Right lobe of liver (tissue), 6 donors: ENCODE measurements around the gene ZBTB14. TPM values are rescaled to one million over a fixed set of nuclear protein-coding genes. Genes with fewer than 3 reads are reported as not detected.

Experiments
- ATAC-seq, 4 donors: fragments of 200-7000 bp; cut with Tn5 transposase; one replicate each; pipeline ENCODE4 v1.9.1; 2020; ENCODE audit warnings: mild to moderate bottlenecking in 4 of 4, moderate library complexity in 4 of 4
- DNase-seq, 3 donors: peaks; one replicate each; pipeline ENCODE4 v3.0.0-alpha.2; 2020
- H3K27ac ChIP-seq, 3 donors: fragments of 200-600 bp; one replicate each; pipeline ENCODE4 v1.8.0; 2022
- H3K27me3 ChIP-seq, 2 donors: fragments of 200-600 bp; one replicate each; pipeline ENCODE4 v1.8.0; 2022
- H3K36me3 ChIP-seq, 4 donors: fragments of 200-600 bp; sonication (generic) in 1 of 4; one replicate each; pipeline versions ENCODE4 v1.5.1 to v1.8.0; 2017 to 2022; ENCODE audit warnings: control low read depth in 1 of 4
- H3K4me1 ChIP-seq, 4 donors: fragments of 200-600 bp; sonication (generic) in 1 of 4; one replicate each; pipeline versions ENCODE4 v1.5.1 to v1.8.0; 2017 to 2022; ENCODE audit warnings: control low read depth in 1 of 4
- H3K4me3 ChIP-seq, 3 donors: fragments of 200-600 bp; one replicate each; pipeline ENCODE4 v1.8.0; 2022
- H3K9me3 ChIP-seq, 4 donors: fragments of 200-600 bp; sonication (generic) in 1 of 4; one replicate each; pipeline versions ENCODE4 v1.5.1 to v1.8.0; 2017 to 2022; ENCODE audit warnings: control low read depth in 1 of 4
- POLR2A ChIP-seq: fragments of 450-650 bp; IDR thresholded peaks from one replicate; pipeline ENCODE4 v1.6.1; 2017; ENCODE audit warnings: antibody characterized with exemption, mild to moderate bottlenecking
- WGBS: methylation state at CpG from one replicate; pipeline ENCODE4 v1.1.6; 2018; ENCODE audit warnings: low coverage, low lambda C conversion rate; ENCODE audit not compliant: insufficient coverage; ENCODE audit errors: missing lambda C conversion rate; 5-methylcytosine and 5-hydroxymethylcytosine counted together
- intact Hi-C, 2 donors: fragments of 100-400 bp; cut with DNase I; formaldehyde crosslinking; loops; one replicate each; pipeline versions ENCODE4 v1.11.2 to v1.14.1; 2022
- total RNA-seq, 6 experiments: library from RNA; depleted of rRNA in 2 of 6; stranded (reverse); fragments of >200 nt in 2 of 6; fragmentation: NEBNext Ultra II Directional in 3 of 6; extraction: Animal tissue kit (Norgen Biotek cat#: 25700) in 3 of 6; gene quantifications; one replicate each; pipeline versions ENCODE4 v1.1.0 to v1.2.4, GENCODE V29; 2016 to 2023
- TF ChIP-seq, protein P1 (sequence below), 4 donors: fragments of 200-600 bp in 3 of 4; fragments of 450-650 bp in 1 of 4; IDR thresholded peaks; one replicate each; pipeline versions ENCODE4 v1.5.1 to v1.8.0; 2016 to 2022; ENCODE audit warnings: antibody characterized with exemption in 4 of 4, mild to moderate bottlenecking in 2 of 4
- donor health status: DM: no; HTN: yes; CAD: no.
- donor health status: DM: no; HTN: no; CAD: no.
- donor health status: DM: no; HTN: no; CAD: no.
- donor health status: DM: no; HTN: yes; CAD: no.
- donor health status: DM: no; HTN: yes; CAD: no.

ZBTB14 gene
- total RNA-seq, 6 experiments from 2014 or later, result 4.3 to 7.2 (median 5.9) TPM

DNA sequence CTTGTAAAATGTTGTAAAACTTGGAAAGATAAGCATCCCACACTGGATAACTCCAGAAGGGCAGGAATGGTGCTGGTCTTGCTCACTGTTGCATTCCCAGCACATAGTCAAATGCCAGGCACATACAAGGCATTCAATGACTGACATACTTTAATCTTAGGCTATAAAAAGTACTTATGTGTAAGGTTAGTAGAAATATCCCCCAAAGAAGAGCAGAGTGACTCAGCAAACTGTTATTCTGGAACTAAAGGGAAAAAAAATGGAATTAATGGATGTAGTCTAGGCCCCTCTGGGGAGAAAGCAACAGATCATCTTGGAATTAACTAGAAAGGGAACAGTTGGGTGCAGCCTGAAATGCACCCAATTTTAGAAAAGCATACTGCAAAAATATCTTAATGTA is 9.0 kb downstream of the ZBTB14 start:
- DNase-seq, result no peak
- Histone ChIP-seq H3K27ac (no peak overlapping the region), H3K36me3 (peaks cover 0 to 9% (median 3%) of the 10 kb centered on the region in 4 donors), H3K9me3 (no peaks in the 10 kb centered on the region), H3K4me1 (no peaks in the 10 kb centered on the region), H3K27me3 (no peaks in the 10 kb centered on the region), H3K4me3 (no peak overlapping the region)
- ATAC-seq, result no peak
- intact Hi-C loops, result no loop called here
- TF ChIP-seq POLR2A, result no peak
- TF ChIP-seq, protein P1, sequence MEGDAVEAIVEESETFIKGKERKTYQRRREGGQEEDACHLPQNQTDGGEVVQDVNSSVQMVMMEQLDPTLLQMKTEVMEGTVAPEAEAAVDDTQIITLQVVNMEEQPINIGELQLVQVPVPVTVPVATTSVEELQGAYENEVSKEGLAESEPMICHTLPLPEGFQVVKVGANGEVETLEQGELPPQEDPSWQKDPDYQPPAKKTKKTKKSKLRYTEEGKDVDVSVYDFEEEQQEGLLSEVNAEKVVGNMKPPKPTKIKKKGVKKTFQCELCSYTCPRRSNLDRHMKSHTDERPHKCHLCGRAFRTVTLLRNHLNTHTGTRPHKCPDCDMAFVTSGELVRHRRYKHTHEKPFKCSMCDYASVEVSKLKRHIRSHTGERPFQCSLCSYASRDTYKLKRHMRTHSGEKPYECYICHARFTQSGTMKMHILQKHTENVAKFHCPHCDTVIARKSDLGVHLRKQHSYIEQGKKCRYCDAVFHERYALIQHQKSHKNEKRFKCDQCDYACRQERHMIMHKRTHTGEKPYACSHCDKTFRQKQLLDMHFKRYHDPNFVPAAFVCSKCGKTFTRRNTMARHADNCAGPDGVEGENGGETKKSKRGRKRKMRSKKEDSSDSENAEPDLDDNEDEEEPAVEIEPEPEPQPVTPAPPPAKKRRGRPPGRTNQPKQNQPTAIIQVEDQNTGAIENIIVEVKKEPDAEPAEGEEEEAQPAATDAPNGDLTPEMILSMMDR (IDR thresholded peaks at IDR 0.05), result no peak

- intact Hi-C loops, result no loop called here
Measured at GRCh38 chr18:5285326-5285725, 10.2 kb downstream of the ZBTB14 start.

DNA sequence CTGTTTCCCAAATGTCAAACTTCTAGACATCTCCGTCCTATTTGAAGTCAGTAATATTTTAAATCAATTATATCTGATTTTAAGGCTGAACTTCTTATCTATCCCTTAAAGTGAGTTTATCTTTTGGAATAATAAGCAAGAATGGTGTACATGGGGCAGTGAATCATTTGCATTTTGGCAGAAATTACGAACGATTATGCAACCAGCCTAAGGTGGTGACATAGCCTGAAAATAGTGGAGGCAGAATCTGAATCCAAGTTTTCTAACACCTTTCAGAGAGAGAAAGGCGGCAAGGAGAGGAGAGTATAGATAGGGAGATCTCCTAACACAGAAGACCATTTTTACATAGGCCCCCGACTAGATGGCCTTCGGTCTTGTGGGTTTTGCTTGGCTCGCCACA is 10.7 kb downstream of the ZBTB14 start:
- 72% methylated on average over 7 of the region's 7 CpGs for WGBS
- ATAC-seq, result no peak
- TF ChIP-seq POLR2A, result no peak
- TF ChIP-seq, protein P1 (IDR thresholded peaks at IDR 0.05), result no peak
- no peaks in the 10 kb centered on the region for H3K27me3 ChIP-seq
- no peak for DNase-seq
- no peaks in the 10 kb centered on the region for H3K4me1 ChIP-seq
- intact Hi-C loops, result no loop called here
- no peak overlapping the region for H3K4me3 ChIP-seq
- no peak overlapping the region for H3K27ac ChIP-seq
- no peaks in the 10 kb centered on the region for H3K9me3 ChIP-seq
- no peaks in the 10 kb centered on the region for H3K36me3 ChIP-seq

More at GRCh38 chr18:5285326-5285725, 10.2 kb downstream of the ZBTB14 start:
- H3K36me3 ChIP-seq, result no peaks in the 10 kb centered on the region
- H3K9me3 ChIP-seq, result no peaks in the 10 kb centered on the region
- H3K4me1 ChIP-seq, result no peaks in the 10 kb centered on the region
- H3K27me3 ChIP-seq, result no peaks in the 10 kb centered on the region
- 67% methylated on average over 2 of the region's 2 CpGs for WGBS
- TF ChIP-seq POLR2A, result no peak
- TF ChIP-seq, protein P1 (IDR thresholded peaks at IDR 0.05), result no peak
- no peak overlapping the region for H3K27ac ChIP-seq
- ATAC-seq (no peak), DNase-seq (no peak)
- H3K4me3 ChIP-seq, result no peak overlapping the region

DNA sequence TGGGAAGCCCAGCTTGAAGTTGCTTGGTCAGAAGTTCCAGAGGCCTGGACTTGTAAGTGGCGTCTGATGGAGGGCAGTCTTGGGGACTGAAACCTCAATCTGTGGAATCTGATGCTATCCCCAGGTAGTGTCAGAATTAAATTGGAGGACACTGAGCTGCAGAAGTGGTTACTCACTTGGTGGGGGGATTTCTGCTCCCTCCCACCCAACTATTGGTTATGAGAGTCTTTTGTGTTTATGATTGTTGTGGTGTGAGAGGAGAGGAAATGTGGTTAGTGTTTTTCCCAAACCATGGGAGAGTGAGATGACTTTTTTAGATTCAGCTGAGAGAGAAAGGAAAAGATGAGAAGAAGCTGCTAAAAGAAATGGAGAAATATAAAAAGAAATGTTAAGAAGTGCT is 12.8 kb downstream of the ZBTB14 start:
- Histone ChIP-seq H3K4me1 (no peaks in the 10 kb centered on the region), H3K27me3 (no peaks in the 10 kb centered on the region), H3K27ac (no peak overlapping the region), H3K4me3 (no peak overlapping the region), H3K36me3 (no peaks in the 10 kb centered on the region), H3K9me3 (no peaks in the 10 kb centered on the region)
- ATAC-seq, result no peak
- no peak for DNase-seq
- WGBS, result 69% methylated on average over 1 of the region's 1 CpG
- intact Hi-C loops, result no loop called here
- TF ChIP-seq POLR2A, result no peak
- TF ChIP-seq, protein P1 (IDR thresholded peaks at IDR 0.05), result no peak

GRCh38 chr18:5276947-5277346 is 18.6 kb downstream of the ZBTB14 start:
- Histone ChIP-seq H3K4me1 (no peaks in the 10 kb centered on the region), H3K27ac (no peak overlapping the region), H3K4me3 (no peak overlapping the region), H3K36me3 (no peaks in the 10 kb centered on the region), H3K27me3 (no peaks in the 10 kb centered on the region), H3K9me3 (no peaks in the 10 kb centered on the region)
- intact Hi-C loops, result no loop called here
- ATAC-seq, result no peak
- TF ChIP-seq, protein P1 (IDR thresholded peaks at IDR 0.05), result no peak
- TF ChIP-seq POLR2A, result no peak
- WGBS, result 22% methylated on average over 3 of the region's 3 CpGs
- no peak for DNase-seq
